ENCODE measurements around the gene KIAA2012.
A peak's percentile ranks its signal among the peaks of the same experiment; 100 is the strongest.

The KIAA2012 gene

GRCh38 chr2:202088777-202089176 is 15.7 kb downstream of the KIAA2012 start:
- no peak for DNase-seq (ENCODE audit: low spot score)

- no peak for DNase-seq (ENCODE audit: low spot score)
Measured at GRCh38 chr2:202090530-202090929, 17.5 kb downstream of the KIAA2012 start.

- DNase-seq (ENCODE audit: low spot score), result no peak
Measured at GRCh38 chr2:202091476-202091875, 18.4 kb downstream of the KIAA2012 start.

GRCh38 chr2:202094426-202094986 is 21.5 kb downstream of the KIAA2012 start:
- DNase-seq (ENCODE audit: low spot score), result no peak

GRCh38 chr2:202095235-202095634 is 22.2 kb downstream of the KIAA2012 start:
- no peak for DNase-seq (ENCODE audit: low spot score)

- no peak for DNase-seq (ENCODE audit: low spot score)
Measured at GRCh38 chr2:202096736-202097135, 23.7 kb downstream of the KIAA2012 start.

- no peak for DNase-seq (ENCODE audit: low spot score)
Measured at GRCh38 chr2:202098291-202098690, 25.2 kb downstream of the KIAA2012 start.

GRCh38 chr2:202099515-202099914 is 26.5 kb downstream of the KIAA2012 start:
- DNase-seq (ENCODE audit: low spot score), result no peak

- DNase-seq (ENCODE audit: low spot score), result no peak
Measured at GRCh38 chr2:202100176-202100575, 27.1 kb downstream of the KIAA2012 start.

- DNase-seq (ENCODE audit: low spot score), result no peak
Measured at GRCh38 chr2:202101026-202101579, 28.0 kb downstream of the KIAA2012 start.

- no peak for DNase-seq (ENCODE audit: low spot score)
Measured at GRCh38 chr2:202102425-202103000, 29.5 kb downstream of the KIAA2012 start.

GRCh38 chr2:202104286-202104870 is 31.3 kb downstream of the KIAA2012 start:
- DNase-seq (ENCODE audit: low spot score), result peak; percentile 66

GRCh38 chr2:202105025-202105424 is 32.0 kb downstream of the KIAA2012 start:
- DNase-seq (ENCODE audit: low spot score), result no peak

- DNase-seq (ENCODE audit: low spot score), result no peak
Measured at GRCh38 chr2:202108345-202108744, 35.3 kb downstream of the KIAA2012 start.

- DNase-seq (ENCODE audit: low spot score), result no peak
Measured at GRCh38 chr2:202109139-202109736, 36.2 kb downstream of the KIAA2012 start.

- DNase-seq (ENCODE audit: low spot score), result peak; percentile 61
Measured at GRCh38 chr2:202109737-202110184, 36.7 kb downstream of the KIAA2012 start.

- DNase-seq (ENCODE audit: low spot score), result no peak
Measured at GRCh38 chr2:202110491-202110890, 37.4 kb downstream of the KIAA2012 start.

- DNase-seq (ENCODE audit: low spot score), result no peak
Measured at GRCh38 chr2:202112041-202112440, 39.0 kb downstream of the KIAA2012 start.

GRCh38 chr2:202113571-202114142 is 40.6 kb downstream of the KIAA2012 start:
- DNase-seq (ENCODE audit: low spot score), result no peak

GRCh38 chr2:202114291-202114690 is 41.2 kb downstream of the KIAA2012 start:
- no peak for DNase-seq (ENCODE audit: low spot score)

- no peak for DNase-seq (ENCODE audit: low spot score)
Measured at GRCh38 chr2:202114795-202115194, 41.7 kb downstream of the KIAA2012 start.

- no peak for DNase-seq (ENCODE audit: low spot score)
Measured at GRCh38 chr2:202115479-202115971, 42.5 kb downstream of the KIAA2012 start.

All from iPS-NIHi11 (cell line).